GM12878 (cell line): Measurements from ENCODE around the gene ASTN1. TPM values are rescaled to one million over a fixed set of nuclear protein-coding genes. Genes with fewer than 3 reads are reported as not detected.

Experiments used
- ATAC-seq: fragments of 200-7000 bp; cut with Tn5 transposase; 3 replicates; pipeline ENCODE4 v1.9.1; 2020; ENCODE audit warnings: mild to moderate bottlenecking, moderate library complexity
- BruUV-seq: library from RNA; stranded (reverse); fragments of 400-500 nt; replicated peaks from 2 replicates; lab custom pipeline; 2021; lab: Mats Ljungman, UMichigan
- CTCF ChIA-PET: fragments of 300-600 bp; sonication (Branson Sonifier 250); formaldehyde crosslinking; extraction: SDS; loops from one replicate; lab custom pipeline; 2021; ENCODE audit warnings: inconsistent platforms; lab: Yijun Ruan, JAX
- POLR2A ChIA-PET: fragments of 350-600 bp; formaldehyde crosslinking; extraction: SDS; loops from one replicate; lab custom pipeline; 2021; ENCODE audit warnings: inconsistent platforms; lab: Charles Lee
- RAD21 ChIA-PET: fragments of 300-600 bp; sonication (Branson Sonifier 250); formaldehyde crosslinking; loops from one replicate; lab custom pipeline; 2023; ENCODE audit warnings: antibody characterized with exemption; ENCODE audit not compliant: unreplicated experiment; lab: Charles Lee
- SMC1A ChIA-PET: fragments of 300-600 bp; sonication (Branson Sonifier 250); formaldehyde crosslinking; loops from one replicate; lab custom pipeline; 2023; ENCODE audit not compliant: unreplicated experiment, uncharacterized antibody; lab: Charles Lee
- DNase-seq: peaks from one replicate; pipeline ENCODE4 v3.0.0-alpha.2; 2011; ENCODE audit warnings: low read depth, low spot score
- FAIRE-seq: peaks from 3 replicates; lab custom pipeline; 2011; peaks lifted over from hg19 to GRCh38; lab: Jason Lieb, UNC
- H2AFZ ChIP-seq: 2 replicates; pipeline ENCODE4 v1.6.0; 2011; ENCODE audit warnings: low read depth, low read length, control low read depth; ENCODE audit not compliant: control insufficient read depth
- H3K27ac ChIP-seq: 2 replicates; pipeline ENCODE4 v1.5.1; 2011; ENCODE audit warnings: control low read depth; ENCODE audit not compliant: control insufficient read depth, insufficient read depth
- H3K27me3 ChIP-seq, 2 experiments: replicated peaks in 1 of 2; 2 replicates each; pipeline versions ENCODE4 v1.6.0 to v1.6.1; 2011; ENCODE audit warnings: low read length in 1 of 2; ENCODE audit not compliant: control insufficient read depth in 2 of 2, insufficient read depth in 2 of 2
- H3K36me3 ChIP-seq, 2 experiments: 2 replicates each; pipeline ENCODE4 v1.5.1; 2011; ENCODE audit warnings: low read length in 1 of 2; ENCODE audit not compliant: control insufficient read depth in 2 of 2, insufficient read depth in 2 of 2
- H3K4me1 ChIP-seq: 2 replicates; pipeline ENCODE4 v1.6.1; 2011; ENCODE audit warnings: mild to moderate bottlenecking, low read length, moderate library complexity, mixed read lengths; ENCODE audit not compliant: control insufficient read depth, insufficient read depth
- H3K4me2 ChIP-seq: 2 replicates; pipeline ENCODE4 v1.6.0; 2011; ENCODE audit warnings: control low read depth; ENCODE audit not compliant: control insufficient read depth, insufficient read depth
- H3K4me3 ChIP-seq: fragments of 200-600 bp; sonication (generic); 2 replicates; pipeline ENCODE4 v1.5.1; 2016
- H3K79me2 ChIP-seq: 2 replicates; pipeline ENCODE4 v1.6.0; 2011; ENCODE audit warnings: low read length; ENCODE audit not compliant: control insufficient read depth, insufficient read depth
- H3K9ac ChIP-seq: 2 replicates; pipeline ENCODE4 v1.8.0; 2011; ENCODE audit warnings: low read length, control low read depth, mixed read lengths; ENCODE audit not compliant: control insufficient read depth, insufficient read depth
- H3K9me3 ChIP-seq: replicated peaks from 3 replicates; pipeline ENCODE4 v1.5.1; 2011; ENCODE audit warnings: mild to moderate bottlenecking, low read length; ENCODE audit not compliant: control insufficient read depth, insufficient read depth
- H4K20me1 ChIP-seq: 2 replicates; pipeline ENCODE4 v1.6.0; 2011; ENCODE audit not compliant: control insufficient read depth, insufficient read depth
- CREM ChIP-seq: IDR thresholded peaks from 2 replicates; pipeline ENCODE4 v1.6.1; 2014; ENCODE audit warnings: antibody characterized with exemption, low read depth
- DPF2 ChIP-seq: fragments of 450-650 bp; IDR thresholded peaks from 2 replicates; pipeline ENCODE4 v1.6.1; 2017; ENCODE audit warnings: mild to moderate bottlenecking
- IRF4 ChIP-seq: IDR thresholded peaks from 2 replicates; pipeline ENCODE4 v1.6.1; 2011; ENCODE audit warnings: low read depth, low read length
- KDM1A ChIP-seq: fragments of 200-600 bp; sonication (generic); IDR thresholded peaks from 2 replicates; pipeline ENCODE4 v1.6.1; 2016; ENCODE audit warnings: borderline replicate concordance
- PKNOX1 ChIP-seq: fragments of 450-650 bp; IDR thresholded peaks from 2 replicates; pipeline ENCODE4 v1.6.1; 2016; ENCODE audit warnings: mild to moderate bottlenecking
- RUNX3 ChIP-seq: IDR thresholded peaks from 2 replicates; pipeline ENCODE4 v1.6.1; 2012; ENCODE audit warnings: low read length, inconsistent platforms
- STAT3 ChIP-seq: IDR thresholded peaks from 2 replicates; pipeline ENCODE4 v1.6.1; 2011; ENCODE audit warnings: low read depth, low read length, improper control_type of control experiment
- ZBTB11 ChIP-seq: fragments of 450-650 bp; formaldehyde crosslinking; IDR thresholded peaks from 2 replicates; pipeline ENCODE4 v1.5.0; 2022; ENCODE audit warnings: mild to moderate bottlenecking, missing genetic modification characterization
- ZNF207 ChIP-seq: fragments of 450-650 bp; IDR thresholded peaks from 2 replicates; pipeline ENCODE4 v1.6.1; 2014; ENCODE audit warnings: antibody characterized with exemption, mild to moderate bottlenecking, borderline replicate concordance
- WGBS: methylation state at CpG from one replicate; pipeline ENCODE4 v1.1.6; 2016; ENCODE audit warnings: low lambda C conversion rate; ENCODE audit not compliant: insufficient replicate concordance, insufficient coverage; ENCODE audit errors: missing lambda C conversion rate; 5-methylcytosine and 5-hydroxymethylcytosine counted together
- in situ Hi-C: fragments of 300-500 bp; cut with MboI; formaldehyde crosslinking; loops from 9 replicates; pipeline ENCODE4 v1.14.3; 2018; ENCODE audit warnings: mixed read lengths
- intact Hi-C: fragments of 100-400 bp; cut with micrococcal nuclease; formaldehyde crosslinking; loops from one replicate; pipeline ENCODE4 v1.14.2; 2022; ENCODE audit not compliant: unreplicated experiment
- polyA plus RNA-seq, 11 experiments: library from polyadenylated mRNA; depleted of rRNA in 4 of 11; unstranded in 6 of 11; stranded (reverse) in 5 of 11; fragments of >200 nt; fragmentation: Nextera tagmentation in 4 of 11; fragmentation: Illumina TruSeq in 1 of 11; extraction: Ambion mirVana in 4 of 11; extraction: Trizol in 1 of 11; gene quantifications; 1 replicate in 1 of 11; 2 replicates in 10 of 11; pipeline versions ENCODE4 v1.2.1 to v1.2.3, GENCODE V29; 2011 to 2016; ENCODE audit warnings: inconsistent platforms in 2 of 11, missing spikeins in 2 of 11, low read depth in 1 of 11
- total RNA-seq, 4 experiments: library from RNA; depleted of rRNA in 3 of 4; stranded (reverse); fragments of >200 nt in 3 of 4; fragmentation: Illumina TruSeq in 1 of 4; extraction: Trizol in 1 of 4; gene quantifications; 2 replicates each; pipeline versions ENCODE4 v1.2.1 to v1.2.3, GENCODE V29; 2013 to 2021

Gene ASTN1
- total and polyA plus RNA-seq, 10 of the 15 experiments (the other 5 are each of a cell fraction or from before 2014, with no cell fraction given): 0.04 TPM; not detected in 9

GRCh38 chr1:177014325-177014724, 150.2 kb downstream of the ASTN1 start:
- Histone ChIP-seq H3K27ac (no peak overlapping the region), H3K4me2 (no peak overlapping the region), H3K79me2 (no peaks in the 10 kb centered on the region), H4K20me1 (no peaks in the 10 kb centered on the region), H3K9ac (no peak overlapping the region), H3K4me3 (no peak overlapping the region), H2AFZ (no peak overlapping the region), H3K9me3 (no peaks in the 10 kb centered on the region), H3K36me3 (no peaks in the 10 kb centered on the region), H3K27me3 (no peaks in the 10 kb centered on the region), H3K4me1 (no peaks in the 10 kb centered on the region)
- no peak for ATAC-seq
- 34% methylated on average over 3 of the region's 3 CpGs for WGBS
- no TSS peak for BruUV-seq
- intact Hi-C loops: no loop called here
- TF ChIP-seq CREM (no peak), STAT3 (no peak), ZBTB11 (CRISPR knock-in tag) (no peak), KDM1A (no peak), PKNOX1 (no peak), IRF4 (no peak), ZNF207 (no peak), DPF2 (no peak), RUNX3 (no peak)
- FAIRE-seq: no peak
- CTCF ChIA-PET: interaction anchor here (0.9 kb wide), 1 partner anchor 134 kb away, joined by 3 read pairs; no protein-coding TSS in a partner anchor
- in situ Hi-C loops: no loop called here
- DNase-seq: no peak
- POLR2A ChIA-PET: no interaction called here
- SMC1A ChIA-PET: no interaction called here
- RAD21 ChIA-PET: no interaction called here
